GM19023 (cell line): ENCODE measurements around the gene DCTPP1.
"Not testable (repeated sequence)": the region's sequence is repeated elsewhere in the genome, so short reads cannot be mapped to it uniquely, and the experiment has no call there.

Experiments used
- ATAC-seq: cut with Tn5 transposase; IDR thresholded peaks from one replicate; pipeline ENCODE4 v1.9.1; 2021; ENCODE audit warnings: mild to moderate bottlenecking, moderate library complexity; ENCODE audit not compliant: unreplicated experiment

Gene DCTPP1

GRCh38 chr16:30414159-30414558 lies 15.7 kb downstream of the DCTPP1 start:
- ATAC-seq: no peak

GRCh38 chr16:30413112-30413806 lies 16.6 kb downstream of the DCTPP1 start:
- ATAC-seq: no peak

GRCh38 chr16:30409125-30410060 lies 20.4 kb downstream of the DCTPP1 start:
- ATAC-seq: no peak

GRCh38 chr16:30407804-30408534 lies 21.9 kb downstream of the DCTPP1 start:
- peak; percentile 15 for ATAC-seq

- peak; percentile 77 for ATAC-seq
Measured at GRCh38 chr16:30407102-30407803, 22.6 kb downstream of the DCTPP1 start, which contains the start of gene ZNF771. TSS of gene ZNF771 (plus strand) at chr16:30407606. CDS start at chr16:30408054, 448 bp downstream.

GRCh38 chr16:30406795-30407101 lies 23.1 kb downstream of the DCTPP1 start:
- ATAC-seq: peak; percentile 4

GRCh38 chr16:30401768-30402425 lies 27.9 kb downstream of the DCTPP1 start:
- ATAC-seq: no peak

GRCh38 chr16:30399435-30400186 lies 30.2 kb downstream of the DCTPP1 start:
- no peak for ATAC-seq

- no peak for ATAC-seq
Measured at GRCh38 chr16:30398661-30399434, 31.0 kb downstream of the DCTPP1 start.

- ATAC-seq: no peak
Measured at GRCh38 chr16:30397776-30398660, 31.8 kb downstream of the DCTPP1 start.

- ATAC-seq: no peak
Measured at GRCh38 chr16:30397056-30397455, 32.8 kb downstream of the DCTPP1 start.

- ATAC-seq: not testable (repeated sequence)
Measured at GRCh38 chr16:30396627-30397026, 33.2 kb downstream of the DCTPP1 start.

- no peak for ATAC-seq
Measured at GRCh38 chr16:30395992-30396585, 33.7 kb downstream of the DCTPP1 start.

- ATAC-seq: peak; percentile 76
Measured at GRCh38 chr16:30395155-30395991, 34.5 kb downstream of the DCTPP1 start, which contains the start of gene ZNF48. TSS of gene ZNF48 (plus strand) at chr16:30395420. CDS start at chr16:30395795, 375 bp downstream.

- no peak for ATAC-seq
Measured at GRCh38 chr16:30394592-30395154, 35.2 kb downstream of the DCTPP1 start.

GRCh38 chr16:30383521-30383920 lies 46.3 kb downstream of the DCTPP1 start:
- no peak for ATAC-seq
